Dedifferentiated amniotic fluid mesenchymal stem cell (primary cell): ENCODE results near the gene CCDC183.
"Not testable (repeated sequence)": the region's sequence is repeated elsewhere in the genome, so short reads cannot be mapped to it uniquely, and the experiment has no call there.

Experiments
- DNase-seq: peaks from one replicate; pipeline ENCODE4 v3.0.0-alpha.2; 2016; ENCODE audit errors: extremely low spot score

CCDC183 gene

DNA sequence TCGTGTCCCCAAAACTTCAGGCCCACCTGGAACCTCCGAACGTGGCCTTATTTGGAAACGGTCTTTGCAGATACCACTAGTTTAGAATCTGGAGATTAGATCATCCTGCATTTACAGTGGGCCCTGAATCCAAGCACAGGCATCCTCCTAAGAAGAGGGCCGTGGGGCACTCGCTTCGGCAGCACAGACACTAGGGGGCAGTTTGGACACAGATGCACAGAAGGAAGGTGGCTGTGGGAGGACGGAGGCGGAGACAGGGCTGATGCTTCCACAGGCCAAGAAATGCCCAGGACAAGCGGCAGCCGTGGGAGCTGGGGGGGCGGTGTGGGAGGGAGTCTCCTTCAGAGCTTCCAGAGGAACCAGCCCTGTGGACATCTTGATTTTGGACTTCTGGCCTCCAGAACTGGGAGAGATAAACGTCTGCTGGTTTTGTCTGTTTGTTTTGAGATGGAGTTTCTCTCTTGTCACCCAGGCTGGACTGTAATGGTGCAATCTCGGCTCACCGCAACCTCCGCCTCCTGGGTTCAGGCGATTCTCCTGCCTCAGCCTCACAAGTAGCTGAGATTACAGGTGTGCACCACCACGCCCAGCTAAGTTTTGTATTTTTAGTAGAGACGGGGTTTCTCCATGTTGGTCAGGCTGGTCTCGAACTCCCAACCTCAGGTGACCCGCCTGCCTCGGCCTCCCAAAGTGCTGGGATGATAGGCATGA lies 35.1 kb upstream of the CCDC183 start:
- DNase-seq: peak; percentile 42

DNA sequence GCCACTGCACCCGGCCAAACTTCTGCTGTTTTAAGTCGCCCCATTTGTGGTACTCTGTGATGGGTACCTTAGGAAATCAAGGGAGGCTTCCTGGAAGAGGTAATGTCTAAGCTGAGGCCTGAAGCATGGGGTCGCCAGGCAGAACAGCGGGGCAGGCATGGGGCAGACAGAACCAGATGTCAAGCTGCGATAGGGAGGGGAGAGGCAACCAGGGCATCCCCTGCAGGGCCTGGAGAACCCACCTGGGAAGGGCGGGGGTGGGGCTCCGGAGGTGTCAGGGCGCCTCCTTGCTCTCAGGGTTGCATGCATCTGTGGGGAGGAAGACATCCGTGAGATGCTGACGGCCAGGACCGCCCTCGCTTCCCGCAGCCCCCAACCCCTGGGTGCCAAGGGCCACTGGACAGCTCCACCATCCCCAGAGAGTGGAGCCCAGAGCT lies 34.6 kb upstream of the CCDC183 start:
- DNase-seq: no peak

DNA sequence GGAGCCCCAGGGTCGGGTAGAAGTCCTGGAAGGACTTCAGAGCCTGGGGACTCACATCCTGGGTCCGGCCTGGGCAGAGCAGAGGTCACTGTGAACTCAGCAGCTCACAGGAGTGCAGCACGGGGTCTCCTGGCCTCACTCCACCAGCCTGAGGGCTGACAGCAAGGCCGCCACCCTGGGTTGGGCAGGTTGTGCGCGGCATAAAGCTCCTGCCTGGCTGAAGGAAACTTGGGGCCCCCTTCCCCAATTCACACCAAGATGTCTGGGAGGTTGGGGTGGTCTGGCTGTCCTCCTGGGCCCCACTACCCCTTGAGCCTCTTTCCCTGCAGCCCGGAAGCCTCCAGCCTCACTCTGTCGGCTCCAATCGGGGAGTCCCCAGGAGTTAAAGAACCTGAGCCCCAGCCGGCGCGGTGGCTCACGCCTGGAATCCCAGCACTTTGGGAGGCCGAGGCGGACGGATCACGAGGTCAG lies 33.9 kb upstream of the CCDC183 start:
- no peak for DNase-seq

DNA sequence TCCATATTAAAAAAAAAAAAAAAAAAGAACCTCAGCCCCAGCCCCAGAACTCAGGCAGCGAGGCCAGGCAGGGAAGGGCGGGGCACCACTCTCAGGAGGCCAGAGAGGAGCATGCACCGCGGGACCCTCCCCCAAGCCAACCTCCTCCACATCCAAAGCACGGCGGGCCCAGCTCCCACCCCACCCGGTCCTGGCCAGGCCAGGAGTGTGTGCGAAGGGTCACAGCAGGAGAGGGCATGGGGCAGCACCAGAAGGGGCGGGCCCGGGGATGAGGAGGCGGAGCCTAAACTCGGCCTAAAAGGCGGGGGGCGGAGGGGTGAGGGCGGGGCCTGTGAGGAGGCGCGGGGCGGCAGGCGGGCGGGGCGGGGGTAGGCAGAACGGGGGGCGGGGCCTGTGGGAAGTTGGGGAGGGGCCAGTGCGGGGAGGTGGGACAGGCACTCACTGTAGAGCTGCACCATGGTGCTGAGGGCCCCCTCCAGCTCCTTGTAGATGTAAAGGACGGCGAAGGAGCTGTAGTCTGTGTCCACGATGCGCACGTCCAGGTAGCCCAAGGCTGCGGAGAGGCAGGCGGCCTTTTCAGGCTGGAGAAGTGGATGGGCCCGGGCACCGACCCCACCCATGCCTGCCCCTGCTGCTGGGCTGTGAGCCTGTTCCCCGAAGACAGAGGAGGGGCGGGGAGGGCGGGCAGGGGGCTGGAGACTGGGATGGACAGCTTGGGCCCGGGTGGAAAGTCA lies 33.1 kb upstream of the CCDC183 start:
- DNase-seq: no peak

DNA sequence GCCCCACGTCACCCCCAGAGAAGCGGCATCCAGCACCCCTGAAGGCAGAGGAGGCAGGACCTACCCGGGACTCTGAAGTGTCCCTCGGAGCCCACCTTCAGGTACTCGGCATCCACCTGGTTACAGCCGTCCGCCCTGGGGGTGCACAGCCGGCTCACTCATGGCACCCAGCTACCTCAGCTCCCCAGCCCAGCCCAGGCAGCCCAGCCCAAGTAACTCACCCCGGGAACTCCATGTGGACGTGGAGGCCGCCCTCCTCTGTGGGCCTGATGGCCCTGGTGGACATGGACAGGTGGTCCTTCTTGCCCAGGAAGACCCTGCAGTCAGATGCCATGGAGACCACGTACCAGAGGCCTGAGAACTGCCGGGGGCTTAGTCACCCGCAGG lies 32.5 kb upstream of the CCDC183 start:
- DNase-seq: no peak

DNA sequence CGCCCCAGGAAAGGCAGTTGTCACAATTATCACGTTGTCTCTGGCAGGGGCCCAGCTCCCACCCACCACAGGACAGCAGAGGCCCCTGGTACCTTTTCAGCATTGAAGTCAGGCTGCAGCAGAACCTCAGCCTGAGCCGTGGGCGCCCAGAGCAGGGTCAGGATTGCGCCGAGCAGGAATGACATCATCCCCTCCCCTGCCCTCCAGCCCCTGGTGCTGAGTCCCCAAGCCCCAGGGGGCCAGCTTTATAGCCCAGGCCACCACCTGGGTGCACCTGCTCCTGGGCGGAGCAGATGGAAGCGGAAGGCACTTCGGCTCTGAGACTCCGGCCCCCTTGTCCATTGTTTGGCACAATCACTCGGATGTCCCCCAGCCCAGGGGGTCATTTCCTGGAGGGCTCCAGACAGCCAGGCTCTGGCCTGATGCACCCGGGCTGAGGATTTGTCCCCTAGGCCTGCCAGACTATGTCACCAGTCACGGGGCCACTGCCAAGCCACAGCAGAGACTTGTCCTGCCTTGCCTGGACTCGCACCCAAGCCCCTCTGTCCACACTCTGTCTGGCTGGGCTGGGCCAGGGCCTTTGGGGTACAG lies 31.7 kb upstream of the CCDC183 start, which contains the start of gene LCN15:
Gene LCN15 (minus strand): TSS at position 218 of the 591 bp plus-strand sequence. CDS start 30 bp downstream, at position 188.
- no peak for DNase-seq

DNA sequence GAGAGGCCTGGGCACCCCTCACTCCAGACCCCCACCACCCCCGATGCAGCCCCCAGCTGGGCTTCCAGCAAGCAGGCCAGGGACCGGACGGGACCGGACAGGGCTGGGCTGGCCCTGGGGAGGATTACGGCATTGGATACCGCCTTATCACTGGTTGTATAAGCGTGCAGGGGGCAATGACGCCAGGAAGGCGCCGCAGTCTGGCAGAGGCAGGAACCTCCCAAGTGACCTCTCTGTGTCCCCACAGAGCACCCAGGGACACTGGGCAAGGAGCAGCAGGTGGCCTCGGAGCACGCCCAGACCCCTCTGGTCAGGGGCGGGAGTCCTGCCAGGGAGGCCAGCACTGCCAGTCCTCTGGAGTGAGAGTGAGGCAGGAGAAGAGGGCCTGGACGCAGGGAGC lies 31.1 kb upstream of the CCDC183 start:
- DNase-seq: no peak

DNA sequence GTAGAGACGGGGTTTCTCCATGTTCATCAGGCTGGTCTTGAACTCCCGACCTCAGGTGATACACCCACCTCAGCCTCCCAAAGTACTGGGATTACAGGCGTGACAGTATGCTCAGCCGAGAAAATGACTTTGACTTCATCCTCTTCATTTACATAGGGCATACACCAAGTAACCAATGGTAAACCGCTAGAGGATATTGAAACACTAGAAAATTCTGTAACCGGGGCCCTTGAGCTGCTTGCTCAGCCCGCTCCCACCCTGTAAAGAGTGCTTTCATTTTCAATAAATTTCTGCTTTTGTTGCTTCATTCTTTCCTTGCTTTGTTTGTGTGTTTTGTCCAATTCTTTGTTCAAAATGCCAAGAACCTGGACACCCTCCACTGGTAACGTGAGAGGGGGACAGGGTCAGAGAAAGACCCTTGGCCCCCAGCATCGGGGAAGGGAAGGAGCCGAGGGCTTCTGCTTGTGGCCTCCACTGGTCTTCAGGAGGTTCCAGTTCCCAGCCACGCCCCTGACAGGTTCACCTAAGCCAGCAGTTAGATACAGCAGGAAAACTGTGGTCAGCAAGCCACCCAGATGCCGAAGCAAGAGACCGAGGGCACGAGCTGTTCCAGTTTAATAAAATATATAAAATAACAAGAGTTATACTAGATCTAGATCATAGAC lies 30.3 kb upstream of the CCDC183 start:
- not testable (repeated sequence) for DNase-seq

DNA sequence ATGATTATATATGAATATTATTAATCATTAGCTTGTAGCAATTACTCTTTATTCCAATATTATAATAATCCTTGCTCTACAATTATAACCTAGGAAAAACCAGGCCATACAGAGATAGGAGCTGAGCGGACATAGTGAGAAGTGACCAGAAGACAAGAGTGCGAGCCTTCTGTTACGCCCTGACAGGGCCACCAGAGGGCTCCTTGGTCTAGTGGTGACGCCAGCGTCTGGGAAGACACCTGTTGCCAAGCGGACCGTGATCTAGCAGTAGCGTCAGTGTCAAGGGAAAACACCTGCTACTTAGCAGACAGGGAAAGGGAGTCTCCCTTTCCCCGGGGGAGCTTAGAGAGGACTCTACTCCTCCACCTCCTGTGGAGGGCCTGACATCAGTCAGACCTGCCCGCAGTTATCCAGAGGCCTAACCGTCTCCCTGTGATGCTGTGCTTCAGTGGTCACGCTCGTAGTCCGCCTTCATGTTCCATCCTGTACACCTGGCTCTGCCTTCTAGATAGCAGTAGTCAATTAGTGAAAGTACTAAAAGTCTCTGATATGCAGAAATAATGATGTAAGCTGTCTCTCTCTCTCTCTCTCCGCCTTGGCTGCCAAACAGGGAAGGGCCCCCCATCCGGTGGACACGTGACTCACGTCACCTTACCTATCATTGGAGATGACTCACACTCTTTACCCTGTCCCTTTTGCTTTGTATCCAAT lies 29.6 kb upstream of the CCDC183 start:
- DNase-seq: not testable (repeated sequence)

DNA sequence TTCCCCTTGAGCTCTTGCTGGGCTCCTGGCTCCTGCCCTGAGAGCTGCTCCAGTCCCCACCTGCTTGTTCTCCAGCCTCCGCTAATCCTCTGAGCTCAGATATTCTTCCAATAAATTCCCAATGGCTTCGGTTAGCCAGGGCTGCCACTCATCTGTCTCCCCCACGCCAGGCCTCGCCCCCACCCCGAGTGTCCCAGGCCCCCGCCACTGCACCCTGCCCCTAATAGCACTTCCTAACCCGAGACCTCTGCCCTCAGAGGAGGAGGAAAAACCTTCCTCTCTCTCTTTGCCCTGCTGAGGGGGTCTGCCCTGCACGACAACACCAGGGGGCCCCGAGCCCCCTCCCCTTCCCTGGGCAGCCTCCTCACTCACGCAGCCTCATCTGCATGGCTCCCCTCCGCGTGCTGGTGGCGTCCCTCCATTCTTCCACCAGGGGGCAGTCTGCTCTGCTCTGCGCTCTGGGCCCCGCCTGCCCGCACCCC lies 26.4 kb upstream of the CCDC183 start:
- DNase-seq: no peak

DNA sequence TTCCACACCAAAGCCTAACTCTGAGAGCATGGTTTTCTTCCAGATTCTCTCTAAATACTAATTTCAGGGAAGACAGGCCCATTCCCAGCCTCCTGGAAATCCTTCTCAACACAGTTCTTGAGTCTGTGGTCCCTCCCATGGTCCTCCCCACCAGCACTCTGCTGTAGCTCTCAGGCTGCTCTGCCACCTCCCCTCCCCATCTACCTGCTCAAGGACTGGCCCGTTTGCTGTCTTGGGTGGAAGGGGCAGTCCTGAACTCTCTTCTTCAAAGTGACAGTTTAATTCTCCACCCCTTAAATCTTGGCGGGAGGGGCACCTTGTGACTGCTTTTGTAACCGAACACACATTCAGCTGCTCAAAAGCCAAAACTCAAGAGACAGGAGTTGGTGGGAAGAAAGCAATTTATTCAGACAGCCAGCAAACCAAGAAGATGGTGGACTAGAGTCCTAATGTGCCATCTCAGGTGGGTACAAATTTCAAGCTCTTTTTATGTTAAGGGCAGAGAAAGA lies 24.2 kb upstream of the CCDC183 start:
- no peak for DNase-seq

DNA sequence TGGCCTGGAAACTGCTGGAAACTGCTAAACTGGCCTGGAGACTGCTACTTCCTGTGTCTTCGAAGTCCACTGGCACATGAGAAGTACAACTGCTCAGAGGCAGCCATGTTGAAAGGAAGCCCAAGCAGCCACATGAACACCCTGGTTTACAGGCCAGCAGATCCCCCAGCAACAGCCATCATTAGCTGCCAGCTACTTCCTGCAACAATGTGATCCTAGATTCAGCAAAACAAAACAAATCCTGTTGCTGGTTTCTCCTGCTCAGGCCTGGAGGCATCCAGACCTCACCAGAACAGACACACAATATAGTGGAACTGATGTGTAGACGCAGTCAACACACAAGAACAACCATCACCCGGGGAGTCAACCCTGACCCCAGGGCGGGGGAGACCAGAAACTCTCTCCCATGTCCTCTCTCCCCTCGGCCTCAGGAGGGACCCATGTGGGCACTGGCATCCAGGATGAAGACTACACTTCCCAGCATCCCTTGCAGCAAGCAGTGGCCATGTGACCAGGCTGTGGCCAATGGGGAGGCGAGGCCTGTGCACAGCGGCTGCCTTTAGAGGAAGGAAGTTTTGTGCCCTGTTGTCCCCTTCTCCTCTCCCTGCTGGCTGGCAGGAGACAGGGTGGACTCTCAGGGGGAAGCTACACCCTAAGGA lies 22.6 kb upstream of the CCDC183 start:
- DNase-seq: no peak

DNA sequence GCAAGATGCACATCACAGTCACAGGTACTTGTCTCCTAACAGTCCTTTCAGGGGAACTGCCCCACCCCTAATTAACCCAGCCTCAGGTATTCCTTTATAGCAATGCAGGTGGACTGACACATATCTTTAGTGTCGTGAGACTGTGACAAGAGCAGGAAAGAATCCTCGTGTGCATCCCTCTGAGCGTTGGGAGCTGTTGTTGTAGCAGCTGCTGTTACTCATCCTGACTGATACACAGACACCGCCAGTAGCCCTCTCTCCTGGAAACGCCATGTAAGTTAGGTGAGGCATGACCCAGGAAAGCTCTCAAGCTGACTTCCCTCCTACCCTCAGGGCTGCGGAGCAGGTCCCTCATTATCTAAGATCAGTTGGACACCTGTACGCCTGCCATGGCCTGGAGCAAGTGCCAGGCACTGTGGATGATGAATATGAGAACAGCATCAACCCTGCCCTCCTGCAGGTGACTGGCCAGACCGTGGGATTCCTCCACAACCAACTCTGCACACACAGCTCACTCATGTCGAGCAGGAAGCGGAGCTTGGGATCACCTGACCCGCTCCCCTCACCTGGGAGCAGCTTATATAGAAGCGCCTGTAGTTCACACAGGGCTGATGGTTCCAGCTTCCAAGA lies 21.6 kb upstream of the CCDC183 start:
- no peak for DNase-seq

DNA sequence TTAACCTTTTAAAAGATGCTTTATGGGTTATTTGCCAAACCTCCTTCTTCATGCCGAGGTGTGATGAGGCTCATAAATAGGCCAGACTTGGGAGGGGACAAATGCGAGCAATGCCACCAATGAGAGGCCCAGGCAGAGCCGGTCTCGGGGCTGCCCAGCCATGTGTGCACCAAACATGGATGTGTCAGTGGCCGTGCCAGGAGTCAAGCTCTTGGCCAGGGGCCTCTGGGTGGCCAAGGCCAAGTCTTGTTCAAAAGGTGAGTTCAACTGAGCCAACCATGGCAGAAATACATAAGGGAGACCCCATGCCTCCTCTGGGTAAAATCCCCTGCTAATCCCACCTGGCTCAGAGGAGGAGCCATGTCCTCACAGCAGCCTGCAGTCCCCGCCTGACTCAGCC lies 20.9 kb upstream of the CCDC183 start:
- DNase-seq: no peak

DNA sequence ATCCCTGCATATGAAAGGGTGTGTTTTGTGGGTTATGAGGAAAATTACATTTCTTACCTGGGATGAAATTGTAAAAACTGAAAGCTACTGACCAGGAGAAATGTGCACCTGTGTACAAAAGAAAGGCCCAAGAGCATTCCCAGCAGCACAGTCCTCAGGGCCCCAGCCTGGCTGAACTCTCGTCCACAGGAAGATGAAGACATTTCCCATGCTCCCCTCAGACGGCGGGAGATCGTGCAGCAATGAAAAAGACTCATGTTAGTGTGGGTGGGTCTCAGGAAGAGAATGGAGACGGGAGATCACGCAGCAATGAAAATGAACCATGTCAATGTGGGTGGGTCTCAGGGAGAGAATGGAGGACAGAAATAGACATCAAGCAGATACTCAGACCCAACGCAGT lies 19.2 kb upstream of the CCDC183 start:
- no peak for DNase-seq

DNA sequence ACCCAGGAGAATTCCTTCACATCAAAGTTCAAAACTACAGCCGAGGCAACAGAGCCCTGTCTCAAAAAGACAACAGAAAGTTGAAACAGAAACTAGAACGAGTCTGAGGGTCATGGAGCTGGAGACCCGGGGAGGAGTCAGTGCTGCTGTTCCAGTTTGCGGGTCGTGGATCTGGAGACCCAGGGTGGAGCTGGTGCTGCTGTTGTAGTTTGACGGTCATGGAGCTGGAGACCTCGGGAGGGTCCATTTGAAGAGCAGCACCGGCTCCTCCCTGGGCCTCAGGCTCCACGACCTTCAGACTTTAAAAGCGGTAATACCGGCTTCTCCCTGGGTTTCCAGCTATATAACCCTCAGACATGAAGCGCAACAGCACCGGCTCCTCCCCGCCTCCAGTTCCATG lies 18.8 kb upstream of the CCDC183 start:
- no peak for DNase-seq

DNA sequence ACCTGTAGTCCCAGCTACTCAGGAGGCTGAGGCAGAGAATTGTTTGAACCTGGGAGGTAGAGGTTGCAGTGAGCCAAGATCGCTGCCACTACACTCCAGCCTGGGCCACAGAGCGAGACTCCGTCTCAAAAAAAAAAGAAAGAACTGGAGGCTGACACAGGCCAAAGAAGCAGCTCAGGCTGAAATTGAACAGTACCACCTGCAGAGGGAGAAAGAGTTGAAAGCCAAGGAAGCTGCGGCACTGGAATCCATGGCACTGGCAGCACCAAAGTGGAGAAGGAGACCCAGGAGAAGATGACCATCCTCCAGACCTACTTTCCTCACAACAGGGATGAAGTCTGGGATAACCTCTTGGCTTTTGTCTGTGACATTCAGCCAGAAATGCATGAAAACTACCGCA lies 16.3 kb upstream of the CCDC183 start:
- DNase-seq: no peak

DNA sequence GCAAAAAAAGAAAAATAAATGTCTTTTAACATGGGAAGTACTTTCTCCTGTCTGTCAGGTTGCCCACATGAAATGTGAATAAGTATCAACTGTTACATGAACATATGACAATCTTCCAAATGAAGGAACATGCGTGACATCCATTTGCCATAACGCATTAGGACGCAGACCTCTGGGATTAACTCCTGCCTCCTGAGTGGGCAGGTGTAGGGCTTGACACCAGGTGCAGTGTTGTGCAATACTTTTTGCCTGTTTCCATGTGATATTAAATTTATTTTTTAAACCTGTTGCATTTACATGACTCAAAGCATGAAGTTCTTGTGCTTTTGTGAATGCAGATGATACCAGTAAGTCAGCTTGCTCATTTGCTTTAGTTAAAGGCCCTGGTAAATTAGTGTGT lies 13.7 kb upstream of the CCDC183 start:
- DNase-seq: no peak

DNA sequence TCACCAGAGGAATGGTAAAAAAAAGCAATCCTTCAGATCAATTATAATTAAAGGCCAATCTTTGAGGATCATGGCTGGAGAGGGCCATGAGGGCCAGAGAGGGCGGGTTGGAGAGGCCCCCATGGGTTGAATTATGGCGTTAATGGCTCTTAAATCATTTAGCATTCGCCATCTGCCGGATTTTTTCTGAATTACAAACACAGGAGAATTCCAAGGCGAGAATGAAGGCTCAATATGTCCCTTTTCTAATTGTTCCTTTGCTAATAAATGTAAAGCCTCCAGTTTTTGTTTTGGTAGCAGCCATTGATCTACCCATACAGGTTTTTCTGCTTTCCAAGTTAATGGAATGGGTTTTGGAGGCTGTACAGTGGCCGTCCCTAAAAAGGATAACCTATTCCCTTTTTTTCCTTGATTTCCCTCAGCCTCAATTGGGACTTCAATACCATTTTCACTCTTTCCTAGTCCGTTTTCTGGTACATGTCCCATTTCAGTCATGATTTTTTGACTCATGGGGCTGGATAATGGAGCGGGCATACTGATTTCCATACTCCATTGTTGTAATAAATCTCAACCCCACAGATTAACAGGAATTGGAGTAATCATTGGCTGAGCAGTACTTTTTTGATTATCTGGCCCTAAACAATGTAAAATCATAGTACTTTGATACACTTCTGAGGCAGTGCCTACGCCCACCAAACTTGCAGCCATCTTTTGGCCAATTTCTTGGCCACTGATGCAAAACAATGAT lies 11.7 kb upstream of the CCDC183 start:
- peak; percentile 26 for DNase-seq

DNA sequence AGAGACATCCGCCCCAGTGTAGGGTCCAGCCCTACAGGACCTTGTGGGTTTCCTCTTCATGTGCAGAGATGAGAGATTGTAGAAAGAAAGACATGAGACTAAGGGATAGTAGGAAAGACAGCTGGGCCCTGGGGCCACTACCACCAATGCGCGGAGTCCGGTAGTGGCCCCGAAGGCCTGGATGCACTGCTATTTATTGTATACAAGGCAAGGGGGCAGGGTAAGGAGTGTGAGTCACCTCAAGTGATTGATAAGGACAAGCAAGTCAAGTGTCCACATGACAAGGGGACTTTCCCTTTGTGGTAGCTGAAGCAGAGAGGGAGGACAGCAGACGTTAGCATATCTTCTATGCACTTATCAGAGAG lies 11.2 kb upstream of the CCDC183 start:
- DNase-seq: no peak
